GM18870 (cell line): Measurements from ENCODE around the gene JDP2.

Experiments used
- ATAC-seq: cut with Tn5 transposase; IDR thresholded peaks from one replicate; pipeline ENCODE4 v1.9.1; 2021; ENCODE audit warnings: moderate library complexity; ENCODE audit not compliant: unreplicated experiment

Gene JDP2

DNA sequence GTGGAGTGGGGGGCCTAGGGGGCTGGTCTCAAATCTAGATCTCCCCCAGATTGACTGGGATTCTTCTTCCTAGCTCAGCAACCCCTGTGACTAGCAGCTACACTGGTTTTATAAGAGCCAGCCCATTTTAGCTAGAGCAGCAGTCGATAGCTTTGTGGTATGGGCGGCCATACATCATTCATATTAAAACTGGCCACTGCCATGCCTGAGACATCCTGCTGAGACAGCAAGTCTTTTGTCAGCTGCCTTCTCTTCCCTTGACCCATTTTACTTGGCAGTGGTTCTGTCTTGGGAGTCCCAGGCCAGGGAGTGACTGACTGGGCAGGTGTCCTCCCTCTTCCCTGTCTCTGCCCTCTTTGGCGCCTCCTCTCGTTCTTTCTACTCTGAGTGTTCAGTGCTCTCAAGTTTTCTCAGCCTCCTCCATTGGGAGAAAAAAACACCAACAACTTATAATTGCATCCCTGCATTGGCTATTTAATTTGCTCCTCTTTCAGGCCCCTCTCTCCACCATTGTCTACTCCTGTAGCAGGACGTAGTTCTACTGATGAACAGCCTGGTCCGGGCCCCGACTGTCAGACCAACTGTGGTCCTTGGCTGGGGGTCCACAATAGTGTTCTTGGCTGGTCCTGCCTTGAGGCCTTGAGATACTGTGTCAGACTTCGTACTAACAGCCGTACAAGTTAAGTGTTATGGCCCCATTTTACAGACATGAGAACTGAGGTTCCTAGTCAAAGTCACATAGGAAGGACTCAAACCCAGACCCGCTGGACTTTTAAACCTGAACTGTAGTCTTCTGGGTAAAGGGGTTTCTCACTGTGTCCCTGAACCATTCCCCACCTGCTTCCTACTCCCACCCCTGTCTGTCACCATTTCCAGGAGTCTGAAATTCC, 18.3 kb upstream of the JDP2 start:
- ATAC-seq = no peak

DNA sequence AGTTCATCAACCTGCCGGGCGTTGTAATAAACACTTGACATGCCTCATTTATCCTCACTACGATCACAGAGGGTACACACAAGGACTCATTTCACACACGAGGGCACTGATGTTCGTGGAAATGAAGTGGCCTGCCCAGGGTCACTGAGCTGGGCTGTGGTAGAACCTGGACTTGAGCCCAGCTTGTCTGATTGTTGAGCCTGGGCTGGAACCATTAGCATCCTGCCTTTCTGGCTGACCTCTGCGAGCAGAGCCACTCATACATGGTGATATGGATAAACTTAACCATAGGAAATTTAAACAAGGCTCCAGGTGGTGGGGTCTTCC, 16.6 kb upstream of the JDP2 start:
- ATAC-seq = no peak

DNA sequence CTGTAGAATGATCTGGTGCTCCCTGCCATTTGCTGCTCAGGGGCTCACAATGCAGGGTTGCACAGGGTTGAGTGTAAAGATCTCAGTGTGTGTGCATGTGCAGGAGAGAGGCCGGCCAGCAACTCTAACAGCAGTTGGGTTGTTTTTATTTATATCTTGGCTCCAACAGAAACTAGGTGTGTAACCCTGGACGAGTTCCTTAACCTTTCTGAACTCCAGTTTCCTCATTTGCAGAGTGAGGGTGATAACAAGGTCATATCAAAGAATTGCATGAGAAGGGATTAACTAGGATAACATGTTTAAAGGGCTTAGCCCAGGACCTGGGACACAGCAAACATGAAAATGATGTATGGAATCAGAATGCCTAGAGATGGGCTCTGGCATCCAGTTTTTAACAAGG, 14.8 kb upstream of the JDP2 start:
- ATAC-seq = no peak

GRCh38 chr14:75417674-75418073, 10.1 kb upstream of the JDP2 start:
- no peak for ATAC-seq

DNA sequence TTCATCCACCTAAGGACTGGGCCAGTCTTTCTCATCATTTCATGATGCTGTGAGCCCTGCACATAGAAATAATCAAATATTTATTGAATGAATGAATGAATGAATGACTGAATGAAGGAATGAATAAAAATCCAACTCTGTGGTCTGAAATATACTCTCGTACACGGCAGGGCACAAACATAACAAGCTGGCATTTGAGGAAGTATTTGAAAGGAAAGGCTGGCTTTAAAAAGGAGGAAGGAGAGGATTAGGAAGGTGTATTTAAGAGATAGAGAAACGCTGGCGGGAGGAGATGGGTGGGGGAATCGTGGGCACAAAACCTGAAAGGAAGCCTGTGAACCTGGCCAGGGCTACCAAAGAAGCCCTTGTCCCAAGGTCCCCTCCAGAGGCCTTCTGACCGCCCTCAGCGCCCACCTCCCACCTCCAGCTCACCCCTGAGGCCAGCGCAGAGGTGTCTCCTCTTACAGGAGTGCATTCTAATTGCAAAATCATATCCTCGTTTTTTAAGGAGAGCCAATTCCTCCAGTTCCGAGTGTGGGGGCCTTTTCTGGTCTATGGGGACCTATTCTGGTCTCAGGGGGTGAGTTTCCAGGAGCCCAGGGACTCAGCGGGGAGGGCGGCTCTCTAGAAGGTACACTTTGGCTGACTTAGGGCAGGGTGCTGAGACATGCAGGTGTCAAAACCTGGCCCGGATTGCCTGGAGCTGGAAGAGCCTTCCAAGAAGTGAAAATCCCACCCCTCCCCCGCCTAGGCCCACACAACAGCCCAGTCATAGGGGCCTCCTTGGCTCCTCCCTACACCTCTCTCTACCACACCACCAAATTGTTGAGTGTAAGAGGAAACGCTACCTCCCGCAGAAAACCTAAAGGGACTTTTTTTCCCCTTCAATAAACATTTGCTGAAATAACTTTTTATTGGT, 8.7 kb upstream of the JDP2 start:
- no peak for ATAC-seq

DNA sequence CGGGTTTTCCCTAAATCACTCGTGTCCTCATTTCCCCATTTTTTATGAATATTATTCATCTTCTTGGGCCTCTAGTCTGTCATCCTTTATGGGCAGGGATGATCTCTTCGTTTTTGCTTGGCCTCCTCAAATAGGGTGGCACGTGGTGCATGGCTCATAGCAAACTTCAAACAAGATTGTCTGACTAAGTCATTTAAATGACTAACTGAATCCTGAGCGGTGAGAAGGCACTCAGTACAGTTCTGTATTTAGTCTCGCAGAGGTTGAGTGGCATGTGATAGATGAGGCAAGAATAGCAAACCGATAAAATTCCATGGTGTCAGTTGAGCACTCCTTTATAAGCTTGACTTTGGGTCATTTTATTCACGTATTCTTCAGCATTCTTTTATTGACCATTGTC, 5.7 kb upstream of the JDP2 start:
- ATAC-seq = no peak

GRCh38 chr14:75424496-75424895, 3.3 kb upstream of the JDP2 start:
- no peak for ATAC-seq

- ATAC-seq = no peak
Observed at GRCh38 chr14:75425446-75425845, 2.4 kb upstream of the JDP2 start.

GRCh38 chr14:75426332-75427125, 1.3 kb upstream of the JDP2 start:
- ATAC-seq = peak; percentile 54

GRCh38 chr14:75427126-75427481, 718 bp upstream of the JDP2 start:
- ATAC-seq = peak; percentile 31

DNA sequence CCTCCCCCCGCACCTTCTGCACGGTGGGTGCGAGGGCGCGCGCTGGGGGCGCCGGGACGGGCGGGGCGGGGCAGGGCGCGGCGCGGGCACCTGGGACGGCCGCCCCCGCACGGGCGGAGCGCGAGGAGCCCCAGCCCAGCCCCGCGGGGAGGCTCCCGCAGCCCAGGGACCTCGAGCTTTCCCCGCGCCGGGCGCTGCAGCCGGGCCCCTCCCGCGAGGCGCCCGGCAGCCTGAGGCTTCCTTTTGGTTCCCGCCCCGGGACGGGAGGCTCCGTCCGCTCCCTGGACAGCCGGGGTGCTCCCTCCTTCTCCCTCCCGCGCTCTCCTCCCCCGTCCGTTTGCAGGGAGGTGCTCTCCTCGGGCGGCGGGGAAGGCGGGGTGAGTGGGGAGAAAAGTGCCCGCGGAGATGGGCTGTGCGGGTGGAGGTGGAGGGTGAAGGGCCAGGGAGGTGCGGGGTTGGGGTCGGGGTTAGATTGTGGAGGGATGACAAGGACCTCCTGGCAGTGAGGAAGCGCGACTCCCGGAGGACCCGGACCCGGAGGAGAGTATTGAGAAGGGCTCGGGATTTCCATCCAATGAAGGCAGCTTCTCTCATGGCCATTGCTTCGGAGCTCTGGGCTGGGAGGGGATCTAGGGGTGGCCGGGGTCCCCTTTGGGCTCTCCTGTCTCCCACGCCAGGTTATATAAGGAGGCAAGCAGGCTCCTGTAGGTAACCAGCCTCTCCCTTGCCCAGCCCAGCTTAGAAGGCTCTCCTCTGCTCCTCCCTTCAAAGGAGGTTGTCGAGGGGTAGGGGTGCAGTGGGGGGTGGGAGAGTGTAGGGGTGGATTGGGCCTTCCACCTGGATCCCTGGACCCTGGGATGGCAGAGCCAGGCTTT, 645 bp downstream of the JDP2 start:
- ATAC-seq = no peak

GRCh38 chr14:75429562-75429961, 1.7 kb downstream of the JDP2 start:
- no peak for ATAC-seq

GRCh38 chr14:75430116-75430515, 2.3 kb downstream of the JDP2 start:
- ATAC-seq = no peak

- no peak for ATAC-seq
Observed at GRCh38 chr14:75430526-75430925, 2.7 kb downstream of the JDP2 start.

- no peak for ATAC-seq
Observed at GRCh38 chr14:75430976-75431375, 3.2 kb downstream of the JDP2 start.

- no peak for ATAC-seq
Observed at GRCh38 chr14:75431827-75432226, 4.0 kb downstream of the JDP2 start.

DNA sequence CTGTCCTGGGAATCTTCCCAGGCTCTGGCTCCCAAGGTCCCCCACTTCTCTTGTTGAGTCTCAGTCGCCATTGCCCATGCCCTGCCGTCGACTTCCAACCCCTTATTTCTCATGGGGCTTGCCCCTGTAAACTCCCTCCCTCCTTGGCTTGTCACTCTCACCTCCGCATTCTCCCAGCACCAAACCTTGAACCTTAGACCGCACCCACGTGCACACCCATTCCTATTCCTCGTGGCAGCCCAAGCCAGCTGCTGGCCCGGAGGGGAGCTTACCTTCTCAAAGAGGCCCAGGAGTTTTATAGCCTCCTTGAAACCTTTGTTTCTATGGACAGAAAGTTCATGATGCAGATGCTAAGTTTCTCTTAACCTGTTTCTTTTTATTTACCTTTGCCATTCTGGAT, 4.6 kb downstream of the JDP2 start:
- ATAC-seq = no peak

DNA sequence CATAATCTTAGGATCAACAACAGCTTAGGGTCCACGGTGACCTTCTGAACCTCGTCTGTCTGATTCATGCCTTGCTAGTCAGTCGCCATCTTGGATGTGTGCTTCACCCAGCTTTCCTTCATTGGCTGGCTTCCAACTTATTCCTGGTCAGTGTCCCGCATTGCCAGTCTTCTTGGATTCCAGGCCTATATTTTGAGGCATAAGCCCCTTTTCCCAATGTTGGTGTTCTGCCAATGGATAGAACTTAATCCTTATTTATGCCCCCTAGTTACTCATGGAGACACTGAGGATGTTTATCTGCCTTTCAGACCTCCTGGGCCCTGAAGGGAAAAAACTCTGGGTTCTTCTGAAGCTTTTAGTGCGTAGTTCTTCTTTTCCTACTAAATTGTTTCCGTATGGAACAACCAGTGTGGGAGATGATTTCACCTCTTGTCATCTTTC, 5.8 kb downstream of the JDP2 start:
- no peak for ATAC-seq

DNA sequence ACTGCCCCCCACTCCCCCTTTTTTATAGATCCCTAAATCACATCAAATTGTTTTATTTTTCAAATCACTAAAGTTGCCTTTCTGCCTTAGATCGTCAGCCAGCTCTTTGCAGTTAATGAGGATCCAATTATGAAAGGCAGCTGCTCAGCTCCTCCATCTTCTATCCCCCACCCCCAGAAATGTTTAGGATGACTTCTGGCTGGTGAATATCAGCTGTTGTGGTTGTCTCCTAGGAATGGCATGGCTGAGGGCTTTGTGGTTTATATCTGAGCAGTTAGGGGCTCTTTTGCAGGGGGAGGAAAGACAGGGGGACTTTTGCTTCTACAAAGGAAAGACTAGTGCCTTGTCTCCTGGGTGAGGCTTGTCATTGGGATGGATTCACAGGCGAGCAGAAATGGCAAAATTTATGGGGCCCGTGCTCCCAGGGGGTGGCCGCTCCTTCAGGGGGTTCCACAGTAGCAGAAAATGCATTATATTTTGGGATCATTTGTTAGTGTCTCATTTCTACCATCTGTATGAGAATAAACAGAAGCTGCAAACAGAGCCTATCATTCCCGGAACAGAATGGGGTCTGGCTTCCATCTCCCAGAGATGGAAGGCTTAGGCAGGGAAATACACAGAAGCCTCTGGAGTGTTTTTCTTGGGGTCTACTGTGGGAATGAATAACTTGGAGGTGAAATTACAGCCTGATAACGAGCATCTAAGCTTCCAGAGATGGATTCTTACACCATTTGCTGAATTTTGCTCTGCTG, 6.5 kb downstream of the JDP2 start:
- ATAC-seq = no peak

GRCh38 chr14:75434890-75435248, 7.0 kb downstream of the JDP2 start:
- ATAC-seq = no peak
